ENCODE results near the gene SELENOO.

SELENOO gene

GRCh38 chr22:50199251-50199721 lies 1.5 kb upstream of the SELENOO start:
- peak overlapping the region; percentile 73 for H3K4me3 ChIP-seq (ENCODE audit: low read depth, low read length)
- no peaks in the 10 kb centered on the region for H3K27me3 ChIP-seq
- H3K36me3 ChIP-seq: peaks cover 49% of the 10 kb centered on the region
- TF ChIP-seq CTCF (IDR thresholded peaks at IDR 0.05; ENCODE audit: low read depth, low read length): no peak
- DNase-seq: no peak
- H3K9me3 ChIP-seq: no peaks in the 10 kb centered on the region
- no peaks in the 10 kb centered on the region for H3K4me1 ChIP-seq

- Histone ChIP-seq H3K27me3 (no peaks in the 10 kb centered on the region), H3K4me3 (ENCODE audit: low read depth, low read length) (peak overlapping the region; percentile 73), H3K36me3 (peaks cover 46% of the 10 kb centered on the region), H3K9me3 (no peaks in the 10 kb centered on the region), H3K4me1 (no peaks in the 10 kb centered on the region)
- no peak for DNase-seq
- no peak for TF ChIP-seq CTCF (IDR thresholded peaks at IDR 0.05; ENCODE audit: low read depth, low read length)
Observed at GRCh38 chr22:50199829-50200460, 866 bp upstream of the SELENOO start.

DNA sequence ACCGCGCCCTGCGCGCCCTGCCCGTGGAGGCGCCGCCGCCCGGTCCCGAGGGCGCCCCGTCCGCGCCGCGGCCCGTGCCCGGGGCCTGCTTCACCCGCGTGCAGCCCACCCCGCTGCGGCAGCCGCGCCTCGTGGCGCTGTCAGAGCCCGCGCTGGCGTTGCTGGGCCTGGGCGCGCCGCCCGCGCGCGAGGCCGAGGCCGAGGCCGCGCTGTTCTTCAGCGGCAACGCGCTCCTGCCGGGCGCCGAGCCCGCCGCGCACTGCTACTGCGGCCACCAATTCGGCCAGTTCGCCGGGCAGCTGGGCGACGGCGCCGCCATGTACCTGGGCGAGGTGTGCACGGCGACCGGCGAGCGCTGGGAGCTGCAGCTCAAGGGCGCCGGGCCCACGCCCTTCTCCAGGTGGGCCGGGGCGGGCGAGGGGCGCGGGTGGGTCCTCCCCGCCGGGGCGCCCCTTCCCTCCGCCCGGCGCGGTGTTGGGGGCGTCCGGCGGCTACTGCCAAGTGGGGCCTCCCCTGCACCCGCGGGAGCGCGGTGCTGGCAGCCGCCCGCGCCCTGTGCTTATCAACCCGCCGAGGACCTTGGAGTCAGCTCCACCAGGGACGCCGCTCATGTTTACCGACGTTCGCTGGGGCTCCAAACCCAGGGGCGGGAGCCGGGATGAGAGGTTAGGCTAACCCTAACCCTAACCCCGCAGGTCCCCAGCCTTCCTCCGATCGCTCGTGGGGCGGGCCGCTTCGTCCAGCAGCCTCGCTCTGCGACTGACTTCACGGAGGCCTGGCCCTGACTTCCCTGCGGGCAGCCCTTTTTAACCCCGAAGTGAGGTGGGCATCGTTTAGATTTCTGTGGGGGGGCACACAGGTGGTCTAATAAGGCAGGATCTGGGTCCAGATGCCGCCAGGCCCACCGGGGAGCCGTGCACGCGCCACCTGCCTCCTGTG lies 649 bp downstream of the SELENOO start:
- Histone ChIP-seq H3K9me3 (no peaks in the 10 kb centered on the region), H3K4me3 (ENCODE audit: low read depth, low read length) (peak overlapping the region; percentile 73), H3K27me3 (no peaks in the 10 kb centered on the region), H3K4me1 (peaks cover 3% of the 10 kb centered on the region), H3K36me3 (peaks cover 41% of the 10 kb centered on the region)
- DNase-seq: no peak
- TF ChIP-seq CTCF (IDR thresholded peaks at IDR 0.05; ENCODE audit: low read depth, low read length): no peak

DNA sequence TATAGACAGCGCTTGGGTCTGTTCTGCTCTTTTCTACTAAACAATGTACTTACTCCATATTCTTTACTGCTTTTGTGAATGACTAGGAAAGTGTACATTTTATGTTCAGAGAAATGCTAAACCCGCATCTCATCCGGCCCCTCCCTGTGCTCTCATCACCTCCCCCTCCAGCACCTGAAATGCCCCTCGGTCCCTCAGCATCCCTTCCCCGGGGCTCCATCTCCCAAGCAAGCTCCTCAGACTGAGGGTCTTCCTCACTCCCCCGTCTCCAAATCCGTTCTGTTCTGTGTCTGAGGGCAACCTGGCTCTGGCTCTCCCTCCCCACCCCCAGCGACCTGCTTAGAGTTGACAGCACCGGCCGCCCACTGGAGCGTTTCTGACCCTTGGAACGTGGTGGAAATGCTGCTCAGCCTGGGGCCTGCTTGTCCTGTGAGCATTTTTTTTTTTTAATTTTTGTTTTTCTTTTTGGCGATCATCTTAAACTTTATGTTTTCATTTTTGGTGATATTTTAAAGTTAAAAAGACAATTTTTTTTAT lies 1.4 kb downstream of the SELENOO start:
- peak overlapping the region; percentile 73 for H3K4me3 ChIP-seq (ENCODE audit: low read depth, low read length)
- TF ChIP-seq CTCF (IDR thresholded peaks at IDR 0.05; ENCODE audit: low read depth, low read length): no peak
- H3K9me3 ChIP-seq: no peaks in the 10 kb centered on the region
- H3K4me1 ChIP-seq: peaks cover 6% of the 10 kb centered on the region
- DNase-seq: no peak
- H3K36me3 ChIP-seq: peaks cover 47% of the 10 kb centered on the region
- H3K27me3 ChIP-seq: no peaks in the 10 kb centered on the region

- Histone ChIP-seq H3K36me3 (peaks cover 43% of the 10 kb centered on the region), H3K4me1 (peaks cover 6% of the 10 kb centered on the region), H3K9me3 (no peaks in the 10 kb centered on the region), H3K27me3 (no peaks in the 10 kb centered on the region), H3K4me3 (ENCODE audit: low read depth, low read length) (no peak overlapping the region)
- no peak for TF ChIP-seq CTCF (IDR thresholded peaks at IDR 0.05; ENCODE audit: low read depth, low read length)
- DNase-seq: no peak
Observed at GRCh38 chr22:50203288-50203687, 2.5 kb downstream of the SELENOO start.

Data from BE2C (cell line).